Tibial nerve (tissue), 4 donors: ENCODE results near the gene IKZF1. TPM values are rescaled to one million over a fixed set of nuclear protein-coding genes. Genes with fewer than 3 reads are reported as not detected.

ENCODE experiments used
- DNase-seq, 2 donors: peaks; one replicate each; pipeline ENCODE4 v3.0.0-alpha.2; 2019; ENCODE audit warnings: low spot score in 2 of 2
- H3K27ac ChIP-seq, 4 donors: fragments of 200-600 bp; sonication (generic) in 3 of 4; one replicate each; pipeline ENCODE4 v1.5.1; 2017 to 2019; ENCODE audit warnings: mild to moderate bottlenecking in 1 of 4
- H3K27me3 ChIP-seq, 2 donors: fragments of 200-600 bp; sonication (generic) in 1 of 2; one replicate each; pipeline versions ENCODE4 v1.5.1 to v1.6.0; 2017 to 2019
- H3K36me3 ChIP-seq, 3 donors: fragments of 200-600 bp; sonication (generic); one replicate each; pipeline ENCODE4 v1.5.1; 2018 to 2019
- H3K4me1 ChIP-seq, 4 donors: fragments of 200-600 bp; sonication (generic) in 3 of 4; one replicate each; pipeline ENCODE4 v1.5.1; 2017 to 2019
- H3K4me3 ChIP-seq, 4 donors: fragments of 200-600 bp; sonication (generic) in 3 of 4; one replicate each; pipeline ENCODE4 v1.5.1; 2017 to 2019; ENCODE audit warnings: mild to moderate bottlenecking in 1 of 4, moderate library complexity in 1 of 4
- H3K9me3 ChIP-seq, 4 donors: fragments of 200-600 bp; sonication (generic) in 3 of 4; one replicate each; pipeline ENCODE4 v1.5.1; 2017 to 2019
- EP300 ChIP-seq, 2 donors: sonication (generic); formaldehyde crosslinking; IDR thresholded peaks; one replicate each; pipeline ENCODE4 v1.6.1; 2017; ENCODE audit warnings: antibody characterized with exemption in 2 of 2, mild to moderate bottlenecking in 1 of 2
- POLR2A ChIP-seq, 2 donors: fragments of 450-650 bp; IDR thresholded peaks; one replicate each; pipeline ENCODE4 v1.6.1; 2017; ENCODE audit warnings: antibody characterized with exemption in 2 of 2, mild to moderate bottlenecking in 2 of 2, moderate library complexity in 2 of 2
- WGBS, 2 donors: methylation state at CpG; one replicate each; pipeline ENCODE4 v1.1.5; 2018; 5-methylcytosine and 5-hydroxymethylcytosine counted together
- total RNA-seq, 4 donors: library from RNA; depleted of rRNA; stranded (reverse); fragments of >200 nt; gene quantifications; one replicate each; pipeline ENCODE4 v1.1.0, GENCODE V29; 2016
- TF ChIP-seq, protein P1 (sequence below), 5 experiments: fragments of 200-600 bp in 3 of 5; fragments of 450-650 bp in 2 of 5; sonication (generic) in 3 of 5; IDR thresholded peaks; one replicate each; pipeline ENCODE4 v1.5.1; 2016 to 2019; ENCODE audit warnings: antibody characterized with exemption in 5 of 5, mild to moderate bottlenecking in 3 of 5, moderate library complexity in 2 of 5

The IKZF1 gene
- total RNA-seq, 4 donors from 2014 or later: 9.6 to 32.1 (median 20.7) TPM

DNA sequence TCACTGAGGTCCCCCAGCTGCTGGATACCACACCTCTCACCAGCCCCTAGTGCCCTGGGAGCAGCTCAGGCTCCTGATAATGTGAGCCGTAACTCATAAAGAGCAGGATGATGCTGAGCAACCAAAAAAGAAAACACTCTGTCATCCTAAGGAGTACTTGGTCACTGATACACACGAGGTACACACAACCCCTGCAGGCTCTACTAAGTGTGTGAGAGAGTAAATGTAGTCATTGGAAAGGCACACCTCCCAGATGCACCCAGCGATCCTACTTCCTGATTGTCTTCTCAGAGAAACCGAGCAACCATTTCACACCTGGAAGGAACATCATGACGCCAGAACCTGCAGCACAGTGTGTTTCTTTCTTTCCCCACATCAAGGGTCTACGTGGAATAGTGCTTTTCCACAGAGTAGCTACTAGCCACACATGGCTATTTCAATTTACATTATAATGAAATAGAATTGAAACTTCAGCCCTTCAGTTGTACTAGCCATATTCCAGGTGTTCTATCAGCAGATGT lies 111.4 kb downstream of the IKZF1 start:
- TF ChIP-seq EP300 (IDR thresholded peaks at IDR 0.05) (no peak), POLR2A (IDR thresholded peaks at IDR 0.05) (no peak)
- TF ChIP-seq, protein P1, sequence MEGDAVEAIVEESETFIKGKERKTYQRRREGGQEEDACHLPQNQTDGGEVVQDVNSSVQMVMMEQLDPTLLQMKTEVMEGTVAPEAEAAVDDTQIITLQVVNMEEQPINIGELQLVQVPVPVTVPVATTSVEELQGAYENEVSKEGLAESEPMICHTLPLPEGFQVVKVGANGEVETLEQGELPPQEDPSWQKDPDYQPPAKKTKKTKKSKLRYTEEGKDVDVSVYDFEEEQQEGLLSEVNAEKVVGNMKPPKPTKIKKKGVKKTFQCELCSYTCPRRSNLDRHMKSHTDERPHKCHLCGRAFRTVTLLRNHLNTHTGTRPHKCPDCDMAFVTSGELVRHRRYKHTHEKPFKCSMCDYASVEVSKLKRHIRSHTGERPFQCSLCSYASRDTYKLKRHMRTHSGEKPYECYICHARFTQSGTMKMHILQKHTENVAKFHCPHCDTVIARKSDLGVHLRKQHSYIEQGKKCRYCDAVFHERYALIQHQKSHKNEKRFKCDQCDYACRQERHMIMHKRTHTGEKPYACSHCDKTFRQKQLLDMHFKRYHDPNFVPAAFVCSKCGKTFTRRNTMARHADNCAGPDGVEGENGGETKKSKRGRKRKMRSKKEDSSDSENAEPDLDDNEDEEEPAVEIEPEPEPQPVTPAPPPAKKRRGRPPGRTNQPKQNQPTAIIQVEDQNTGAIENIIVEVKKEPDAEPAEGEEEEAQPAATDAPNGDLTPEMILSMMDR (IDR thresholded peaks at IDR 0.05): no peak

DNA sequence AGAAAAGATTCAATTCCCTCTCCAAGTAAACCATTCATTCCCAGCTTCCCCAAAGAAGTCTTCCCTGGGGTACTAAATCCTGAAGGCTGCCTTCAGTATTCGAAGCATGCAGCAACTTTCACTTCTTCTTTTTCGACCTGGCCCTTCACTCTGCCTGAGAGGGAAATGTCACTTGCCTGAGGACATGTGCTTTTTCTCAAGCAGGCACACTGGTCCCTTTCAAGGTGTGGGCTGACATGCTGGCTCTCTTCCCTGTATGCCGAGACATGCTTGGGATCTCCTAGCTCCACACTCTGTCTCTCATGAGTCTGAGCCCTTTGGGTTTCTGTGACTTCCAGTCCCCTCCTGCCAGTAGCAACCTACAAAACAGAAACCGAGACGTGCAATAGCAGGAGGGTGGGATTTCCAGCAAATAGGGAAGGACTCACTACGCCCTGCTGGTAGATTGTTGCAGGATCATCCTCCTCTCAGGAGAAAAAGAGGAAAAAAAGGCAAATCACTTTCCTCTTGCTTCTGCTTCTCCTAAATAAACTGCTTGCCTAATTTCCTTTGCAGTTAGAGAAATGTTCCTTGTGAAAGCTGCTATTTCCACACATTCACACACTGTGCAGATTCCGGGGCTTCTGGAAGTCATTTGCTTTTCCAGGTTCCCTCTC lies 112.1 kb downstream of the IKZF1 start:
- Histone ChIP-seq H3K4me1 (no peaks in the 10 kb centered on the region), H3K36me3 (no peaks in the 10 kb centered on the region), H3K9me3 (no peaks in the 10 kb centered on the region), H3K4me3 (no peak overlapping the region), H3K27ac (no peak overlapping the region), H3K27me3 (no peaks in the 10 kb centered on the region)
- TF ChIP-seq, protein P1 (IDR thresholded peaks at IDR 0.05): no peak
- TF ChIP-seq POLR2A (IDR thresholded peaks at IDR 0.05): no peak
- TF ChIP-seq EP300 (IDR thresholded peaks at IDR 0.05): peak in 1 of 2 donors; percentile 44
- DNase-seq: no peak
- WGBS, 2 donors: 45 to 48% methylated on average over 7 of the region's 7 CpGs

More for the DNA sequence above, 111.4 kb downstream of the IKZF1 start:
- DNase-seq: no peak
- WGBS, 2 donors: 82% methylated on average over 6 of the region's 6 CpGs
- H3K4me3 ChIP-seq: no peak overlapping the region
- no peaks in the 10 kb centered on the region for H3K36me3 ChIP-seq
- no peaks in the 10 kb centered on the region for H3K27me3 ChIP-seq
- H3K27ac ChIP-seq: no peak overlapping the region
- H3K4me1 ChIP-seq: no peaks in the 10 kb centered on the region
- no peaks in the 10 kb centered on the region for H3K9me3 ChIP-seq

DNA sequence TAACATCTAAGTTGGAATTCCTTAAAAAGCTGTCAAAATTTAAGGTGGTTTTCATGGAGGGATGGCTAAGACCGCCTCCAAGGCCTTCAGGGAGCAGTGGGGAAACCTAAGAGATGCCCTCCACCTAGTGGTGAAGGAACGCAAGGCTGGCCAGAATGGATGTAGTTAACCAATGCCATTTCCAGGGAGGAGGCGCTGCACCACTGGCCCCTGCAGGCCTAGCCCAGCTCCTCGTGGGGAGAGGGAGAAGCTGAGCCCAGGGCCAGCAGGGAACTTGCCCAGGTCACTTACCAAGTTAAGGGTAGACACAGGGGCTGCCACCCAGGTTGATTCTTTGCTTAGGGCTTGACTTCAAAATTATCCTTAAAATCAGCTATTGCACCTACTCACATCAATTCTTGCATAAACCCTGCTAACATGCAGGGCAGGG lies 113.6 kb downstream of the IKZF1 start:
- Histone ChIP-seq H3K9me3 (no peaks in the 10 kb centered on the region), H3K4me3 (no peak overlapping the region), H3K4me1 (no peaks in the 10 kb centered on the region), H3K36me3 (no peaks in the 10 kb centered on the region), H3K27me3 (no peaks in the 10 kb centered on the region), H3K27ac (no peak overlapping the region)
- TF ChIP-seq, protein P1 (IDR thresholded peaks at IDR 0.05): peak; percentile 57 to 78 (median 60)
- no peak for TF ChIP-seq EP300 (IDR thresholded peaks at IDR 0.05)
- no peak for TF ChIP-seq POLR2A (IDR thresholded peaks at IDR 0.05)
- peak; percentile 28 to 69 for DNase-seq
- WGBS, 2 donors: 6 to 13% methylated on average over 3 to 4 of the region's 4 CpGs

DNA sequence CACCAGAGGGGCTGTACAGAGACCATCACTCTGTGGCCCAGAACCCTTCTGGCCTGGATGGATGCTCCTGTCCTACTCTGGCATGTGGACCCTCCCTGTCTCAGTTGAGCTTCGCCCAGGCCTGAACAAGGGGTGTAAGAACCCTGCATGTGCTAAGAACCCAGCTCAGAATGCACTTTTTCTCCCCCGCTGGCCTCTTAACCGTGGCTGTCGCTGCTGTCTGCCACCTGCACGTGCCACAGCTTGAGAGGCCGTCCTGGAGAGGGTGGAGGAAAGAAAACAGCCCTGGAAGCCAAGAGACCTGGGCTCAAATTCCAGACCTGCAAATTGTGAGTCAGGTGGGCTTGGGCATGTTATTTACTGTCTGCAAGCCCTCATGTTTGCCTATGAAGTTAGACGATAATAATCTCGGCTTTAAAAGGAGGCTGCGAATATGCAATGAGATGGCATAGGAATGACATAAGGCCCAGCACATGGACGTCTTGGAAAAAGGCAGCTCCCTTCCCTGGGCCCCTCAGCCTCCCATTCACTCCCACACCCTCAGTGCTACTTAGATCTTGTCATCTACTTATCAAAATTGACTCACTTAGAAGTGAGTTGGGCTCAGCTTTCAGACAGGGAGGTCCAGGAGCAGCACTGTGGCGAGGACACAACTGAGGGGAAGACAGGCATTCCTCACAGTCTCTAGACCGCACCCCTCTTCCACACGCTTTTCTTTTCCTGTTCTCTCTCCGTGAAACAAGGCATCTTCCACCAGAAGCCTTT lies 114.2 kb downstream of the IKZF1 start:
- Histone ChIP-seq H3K4me3 (no peak overlapping the region), H3K4me1 (no peaks in the 10 kb centered on the region), H3K27me3 (no peaks in the 10 kb centered on the region), H3K36me3 (no peaks in the 10 kb centered on the region), H3K9me3 (no peaks in the 10 kb centered on the region), H3K27ac (no peak overlapping the region)
- DNase-seq: no peak
- no peak for TF ChIP-seq EP300 (IDR thresholded peaks at IDR 0.05)
- WGBS, 2 donors: 68 to 71% methylated on average over 14 of the region's 14 CpGs

DNA sequence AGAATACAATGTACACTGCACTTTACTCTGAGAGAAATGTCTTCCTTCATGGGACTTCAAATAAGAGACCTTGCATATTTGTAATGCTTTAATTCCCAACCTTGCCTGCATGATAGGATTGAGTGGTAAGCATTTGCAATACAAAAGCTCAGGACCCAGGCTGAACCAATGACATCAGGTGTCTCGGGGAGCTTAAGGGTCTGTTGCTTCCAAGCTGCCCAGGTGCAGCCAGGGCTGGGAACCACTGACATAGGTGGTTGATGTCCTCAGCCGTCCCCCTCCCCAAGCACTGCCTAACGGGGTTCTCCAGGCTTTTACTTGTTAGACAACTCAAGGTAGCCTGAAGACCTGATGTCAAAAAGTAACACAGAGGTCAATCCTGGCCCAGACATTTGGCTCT lies 116.5 kb downstream of the IKZF1 start:
- WGBS, 2 donors: 73 to 82% methylated on average over 3 of the region's 3 CpGs
- Histone ChIP-seq H3K36me3 (no peaks in the 10 kb centered on the region), H3K4me1 (no peaks in the 10 kb centered on the region), H3K27ac (no peak overlapping the region), H3K4me3 (no peak overlapping the region), H3K9me3 (no peaks in the 10 kb centered on the region), H3K27me3 (no peaks in the 10 kb centered on the region)
- no peak for TF ChIP-seq EP300 (IDR thresholded peaks at IDR 0.05)
- TF ChIP-seq, protein P1 (IDR thresholded peaks at IDR 0.05): no peak
- no peak for TF ChIP-seq POLR2A (IDR thresholded peaks at IDR 0.05)
- no peak for DNase-seq
